Skeletal muscle satellite cell (primary cell): ENCODE results near the gene OR52L1.
"Not testable (repeated sequence)": the region's sequence is repeated elsewhere in the genome, so short reads cannot be mapped to it uniquely, and the experiment has no call there.

Experiments used
- H3K27me3 ChIP-seq: 2 replicates; pipeline ENCODE4 v1.7.0; 2013; ENCODE audit warnings: low read length; ENCODE audit not compliant: control insufficient read depth, insufficient read depth
- H3K36me3 ChIP-seq: 2 replicates; pipeline ENCODE4 v1.7.0; 2013; ENCODE audit warnings: mild to moderate bottlenecking, control low read depth, low read length; ENCODE audit not compliant: insufficient read depth
- H3K4me1 ChIP-seq: 2 replicates; pipeline ENCODE4 v1.7.0; 2013; ENCODE audit warnings: low read length; ENCODE audit not compliant: control insufficient read depth, insufficient read depth
- H3K4me2 ChIP-seq: 2 replicates; pipeline ENCODE4 v1.7.0; 2013; ENCODE audit warnings: mild to moderate bottlenecking, low read length
- H3K4me3 ChIP-seq: 2 replicates; pipeline ENCODE4 v1.7.0; 2013; ENCODE audit warnings: low read length
- H3K9ac ChIP-seq: 2 replicates; pipeline ENCODE4 v1.7.0; 2013; ENCODE audit warnings: mild to moderate bottlenecking, low read depth, low read length, moderate library complexity
- H3K9me3 ChIP-seq: replicated peaks from 2 replicates; pipeline ENCODE4 v1.7.0; 2013; ENCODE audit warnings: mild to moderate bottlenecking, control low read depth, low read length

The OR52L1 gene

DNA sequence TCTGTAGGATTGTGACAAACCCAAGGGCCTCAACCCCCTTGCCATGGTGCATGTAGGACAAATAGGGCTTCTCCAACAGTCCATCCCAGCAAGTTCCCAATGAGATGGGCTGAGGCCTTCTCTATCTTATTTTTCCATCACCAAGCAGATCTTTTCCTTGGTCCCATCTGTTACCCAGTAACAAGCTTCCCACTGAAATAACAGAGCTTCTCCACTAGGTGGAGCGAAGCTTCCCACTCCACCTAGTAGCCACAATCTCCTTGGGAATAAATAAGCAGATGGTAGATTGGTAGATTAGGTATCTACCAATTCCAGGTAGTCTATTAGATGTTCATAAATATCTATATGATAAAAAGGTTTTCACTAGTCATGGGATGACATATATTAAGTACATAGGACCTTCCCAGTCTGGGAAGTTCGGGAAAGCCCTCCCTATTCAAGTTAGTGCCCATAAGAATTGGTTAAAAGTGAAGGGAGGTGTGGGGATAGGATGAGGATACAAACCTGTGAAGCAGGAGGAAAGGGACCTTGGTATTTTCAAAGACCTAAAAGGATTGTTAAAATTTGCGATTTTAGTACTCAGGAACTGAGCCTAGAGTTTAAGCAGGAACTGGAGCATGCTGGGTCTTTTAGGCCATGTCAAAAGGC lies 5.9 kb upstream of the OR52L1 start:
- Histone ChIP-seq H3K27me3 (no peaks in the 10 kb centered on the region), H3K4me2 (no peak overlapping the region), H3K9me3 (no peaks in the 10 kb centered on the region), H3K9ac (no peak overlapping the region), H3K4me3 (no peak overlapping the region), H3K4me1 (no peaks in the 10 kb centered on the region), H3K36me3 (no peaks in the 10 kb centered on the region)

DNA sequence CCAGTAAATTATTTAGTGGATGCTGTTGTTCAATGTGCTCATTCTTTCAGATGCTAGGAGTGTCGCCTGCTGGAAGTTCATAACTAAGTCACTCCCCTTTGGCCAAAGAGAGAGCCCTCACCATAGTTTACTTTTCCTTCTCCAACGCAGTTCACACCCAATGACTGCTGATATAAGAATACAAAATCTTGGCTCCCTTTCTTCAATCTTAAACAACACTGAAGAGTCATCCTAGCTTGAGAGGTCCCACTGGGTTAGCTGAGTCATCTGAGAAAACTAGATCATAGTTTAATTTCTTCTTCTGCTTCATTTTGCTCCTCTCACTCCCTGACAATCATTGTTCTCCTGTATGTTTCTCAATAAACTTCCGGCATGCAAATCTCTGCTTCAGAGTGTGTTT lies 5.4 kb upstream of the OR52L1 start:
- no peaks in the 10 kb centered on the region for H3K36me3 ChIP-seq
- H3K9ac ChIP-seq: no peak overlapping the region
- H3K27me3 ChIP-seq: no peaks in the 10 kb centered on the region
- H3K4me1 ChIP-seq: no peaks in the 10 kb centered on the region
- H3K4me3 ChIP-seq: no peak overlapping the region
- H3K4me2 ChIP-seq: no peak overlapping the region
- no peaks in the 10 kb centered on the region for H3K9me3 ChIP-seq

DNA sequence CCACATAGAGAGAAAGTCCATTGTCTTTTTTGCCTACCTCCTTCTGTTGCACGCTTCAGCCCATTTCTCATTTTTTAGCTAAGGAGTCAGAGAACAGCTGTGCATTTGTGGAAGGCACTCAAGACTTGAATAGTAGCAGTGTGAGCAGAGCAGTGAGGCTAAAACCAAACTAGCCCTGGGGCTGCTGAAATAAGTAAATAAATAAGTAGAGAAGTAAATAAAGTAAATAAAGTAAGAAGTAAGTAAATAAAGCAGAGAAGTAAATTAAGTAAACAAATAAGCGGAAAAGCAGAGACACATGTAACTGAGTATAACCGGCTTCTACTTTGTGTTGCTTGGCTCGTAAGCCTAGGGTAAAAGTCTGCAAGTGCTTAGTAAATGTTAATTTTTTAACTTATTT lies 2.4 kb upstream of the OR52L1 start:
- H3K27me3 ChIP-seq: no peaks in the 10 kb centered on the region
- H3K4me2 ChIP-seq: no peak overlapping the region
- H3K4me3 ChIP-seq: no peak overlapping the region
- no peaks in the 10 kb centered on the region for H3K9me3 ChIP-seq
- H3K36me3 ChIP-seq: no peaks in the 10 kb centered on the region
- H3K9ac ChIP-seq: no peak overlapping the region
- no peaks in the 10 kb centered on the region for H3K4me1 ChIP-seq

DNA sequence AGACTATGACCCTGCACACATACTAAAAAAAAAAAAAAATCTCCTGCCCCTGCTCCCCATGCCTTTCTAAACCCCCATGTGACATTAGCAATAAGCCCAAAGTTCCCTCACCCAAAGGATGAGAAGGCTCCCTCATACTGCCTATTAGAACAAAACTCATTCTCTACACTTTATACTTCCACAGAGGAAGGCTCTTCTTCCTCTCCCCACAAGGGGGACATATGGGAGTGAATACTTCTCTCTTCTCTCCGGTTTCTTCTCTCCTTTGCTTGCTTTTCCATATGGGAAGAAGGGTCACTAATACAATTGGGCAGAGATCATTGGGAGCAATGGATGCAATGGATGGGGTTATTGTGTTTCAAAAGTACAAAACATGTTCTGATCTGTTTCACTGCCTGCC lies 3.3 kb downstream of the OR52L1 start:
- Histone ChIP-seq H3K27me3 (no peaks in the 10 kb centered on the region), H3K4me1 (no peaks in the 10 kb centered on the region), H3K9ac (no peak overlapping the region), H3K4me3 (no peak overlapping the region), H3K36me3 (no peaks in the 10 kb centered on the region), H3K9me3 (no peaks in the 10 kb centered on the region), H3K4me2 (no peak overlapping the region)

DNA sequence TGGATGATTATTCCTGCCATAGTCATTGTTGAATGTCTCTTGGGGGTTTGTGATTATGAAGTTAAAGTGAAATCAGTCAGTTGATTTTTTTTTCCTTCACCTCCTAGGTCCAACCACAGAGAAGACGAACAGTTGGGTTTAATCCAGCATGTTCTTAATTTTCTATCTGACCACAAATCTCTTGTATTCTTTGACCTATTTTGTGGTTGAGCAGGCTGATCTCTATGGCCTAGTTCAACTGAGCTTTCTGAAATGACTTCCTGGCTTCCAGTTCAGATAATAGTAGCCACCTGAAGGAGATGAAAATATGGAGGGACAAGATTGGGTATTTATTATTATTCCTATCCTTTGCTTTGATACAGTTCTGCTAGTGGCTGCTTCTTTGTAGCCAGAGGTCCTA lies 13.3 kb downstream of the OR52L1 start:
- H3K27me3 ChIP-seq: no peaks in the 10 kb centered on the region
- no peak overlapping the region for H3K9ac ChIP-seq
- H3K4me3 ChIP-seq: no peak overlapping the region
- H3K36me3 ChIP-seq: no peaks in the 10 kb centered on the region
- H3K4me2 ChIP-seq: no peak overlapping the region
- no peaks in the 10 kb centered on the region for H3K4me1 ChIP-seq
- no peaks in the 10 kb centered on the region for H3K9me3 ChIP-seq

DNA sequence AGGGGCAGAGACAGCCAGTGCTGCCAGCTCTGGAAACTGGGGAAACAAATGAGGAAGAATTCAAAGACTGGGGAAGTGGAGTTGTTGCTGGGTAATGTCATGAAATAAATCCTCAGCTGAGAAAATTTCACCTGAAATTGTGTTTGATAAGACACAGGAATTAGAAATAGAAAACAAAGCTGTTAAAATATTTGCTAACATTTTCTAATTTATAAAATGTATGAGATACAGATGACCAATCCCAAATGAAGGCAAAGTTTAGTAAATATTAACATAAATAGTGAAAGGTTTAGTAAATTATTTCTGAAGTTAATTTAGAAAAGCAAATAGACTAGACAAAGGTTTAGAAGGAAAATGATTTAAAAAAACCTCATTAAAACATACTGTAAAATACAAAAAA lies 18.4 kb downstream of the OR52L1 start, which contains the start of gene OR56A5:
OR56A5 (minus strand) TSS at position 101 of the 400 bp plus-strand sequence; CDS start at position 101, 0 bp downstream.
- Histone ChIP-seq H3K36me3 (no peaks in the 10 kb centered on the region), H3K9ac (no peak within 1 kb of the TSS), H3K27me3 (no peaks in the 10 kb centered on the region), H3K4me1 (no peaks in the 10 kb centered on the region), H3K9me3 (no peaks in the 10 kb centered on the region), H3K4me2 (no peak within 1 kb of the TSS), H3K4me3 (no peak within 1 kb of the TSS)

DNA sequence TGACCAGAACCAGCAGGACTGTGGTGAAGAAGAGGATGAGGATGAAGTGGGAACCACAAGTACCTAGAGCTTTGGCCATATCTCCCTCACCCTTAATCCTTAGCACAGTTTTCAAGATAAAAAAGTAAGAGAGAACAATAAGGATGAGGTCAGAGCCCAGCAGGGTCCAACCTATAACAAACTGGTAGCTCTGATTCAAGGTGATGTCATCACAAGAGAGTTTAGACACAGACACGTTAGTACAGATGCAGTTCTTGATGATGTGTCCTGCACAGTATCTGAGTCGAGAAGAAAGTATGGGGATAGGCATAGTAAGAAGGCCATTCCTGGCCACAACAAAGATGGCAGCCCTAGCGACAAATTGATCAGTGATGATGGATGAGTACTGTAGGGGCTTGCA lies 19.1 kb downstream of the OR52L1 start:
- no peak overlapping the region for H3K4me3 ChIP-seq
- no peaks in the 10 kb centered on the region for H3K9me3 ChIP-seq
- no peaks in the 10 kb centered on the region for H3K36me3 ChIP-seq
- no peaks in the 10 kb centered on the region for H3K27me3 ChIP-seq
- no peaks in the 10 kb centered on the region for H3K4me1 ChIP-seq
- H3K4me2 ChIP-seq: no peak overlapping the region
- no peak overlapping the region for H3K9ac ChIP-seq

DNA sequence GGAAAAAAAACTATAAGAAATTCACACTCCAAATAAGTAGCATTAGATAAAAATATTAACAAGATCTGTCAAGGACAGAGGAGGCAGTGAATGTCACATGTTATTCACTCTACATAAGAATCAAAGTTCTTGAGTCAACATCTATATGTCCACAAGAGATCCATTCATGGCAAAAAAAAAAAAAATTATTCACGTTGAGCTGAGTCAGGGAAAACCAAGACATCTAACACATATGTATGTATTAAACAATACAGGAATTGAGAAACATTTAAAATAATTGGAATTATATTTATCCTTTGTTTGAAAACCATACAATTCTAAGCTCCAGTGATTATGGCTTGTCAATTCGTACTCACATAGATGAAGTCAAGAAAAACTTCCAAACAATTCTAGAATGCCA lies 19.8 kb downstream of the OR52L1 start:
- H3K4me1 ChIP-seq: no peaks in the 10 kb centered on the region
- H3K4me2 ChIP-seq: no peak overlapping the region
- H3K9me3 ChIP-seq: no peaks in the 10 kb centered on the region

DNA sequence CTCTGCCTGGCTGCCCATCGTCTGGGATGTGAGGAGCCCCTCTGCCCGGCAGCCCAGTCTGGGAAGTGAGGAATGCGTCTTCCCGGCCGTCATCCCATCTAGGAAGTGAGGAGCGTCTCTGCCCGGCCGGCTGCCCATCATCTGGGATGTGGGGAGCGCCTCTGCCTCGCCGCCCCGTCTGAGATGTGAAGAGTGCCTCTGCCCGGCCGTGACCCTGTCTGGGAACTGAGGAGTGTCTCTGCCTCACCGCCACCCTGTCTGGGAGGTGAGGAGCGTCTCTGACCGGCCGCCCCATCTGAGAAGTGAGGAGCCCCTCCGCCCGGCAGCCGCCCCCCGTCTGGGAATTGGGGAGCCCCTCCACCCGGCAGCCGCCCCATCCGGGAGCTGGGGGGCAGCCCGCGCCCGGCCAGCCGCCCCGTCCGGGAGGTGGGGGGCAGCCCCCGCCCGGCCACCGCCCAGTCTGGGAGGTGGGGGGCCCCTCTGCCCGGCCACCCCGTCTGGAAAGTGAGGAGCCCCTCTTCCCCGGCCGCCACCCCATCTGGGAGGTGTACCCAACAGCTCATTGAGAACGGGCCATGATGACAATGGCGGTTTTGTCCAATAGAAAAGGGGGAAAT lies 26.0 kb downstream of the OR52L1 start:
- H3K4me2 ChIP-seq, H3K9ac ChIP-seq: not testable (repeated sequence)

More for the DNA sequence above, 19.8 kb downstream of the OR52L1 start:
- H3K27me3 ChIP-seq: no peaks in the 10 kb centered on the region
- H3K36me3 ChIP-seq: no peaks in the 10 kb centered on the region
- H3K4me3 ChIP-seq: no peak overlapping the region
- no peak overlapping the region for H3K9ac ChIP-seq

DNA sequence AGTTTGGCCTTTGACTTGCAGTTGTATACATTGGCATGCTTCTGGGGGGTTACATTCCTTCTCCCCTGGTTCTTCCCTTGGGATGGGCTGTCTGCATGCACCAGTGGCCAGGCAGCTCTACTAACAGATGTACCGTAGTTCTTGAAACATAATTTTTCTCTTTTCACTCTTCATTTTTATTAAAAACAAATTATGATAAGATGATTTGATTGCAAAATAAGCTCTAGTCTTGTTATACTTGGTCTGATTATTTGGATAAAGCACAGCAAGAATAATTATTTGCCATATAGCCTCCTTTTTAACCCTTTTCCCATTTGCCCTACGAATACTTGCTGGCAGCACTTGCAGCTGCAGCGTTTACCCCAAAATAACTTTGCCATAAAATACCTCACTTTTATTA lies 31.2 kb downstream of the OR52L1 start:
- Histone ChIP-seq H3K4me1 (no peaks in the 10 kb centered on the region), H3K4me2 (no peak overlapping the region), H3K9ac (no peak overlapping the region), H3K4me3 (no peak overlapping the region), H3K27me3 (no peaks in the 10 kb centered on the region), H3K36me3 (no peaks in the 10 kb centered on the region), H3K9me3 (no peaks in the 10 kb centered on the region)

More for the DNA sequence above, 26.0 kb downstream of the OR52L1 start:
- not testable (repeated sequence) for H3K9me3 ChIP-seq, H3K4me1 ChIP-seq, H3K27me3 ChIP-seq, H3K36me3 ChIP-seq, H3K4me3 ChIP-seq

DNA sequence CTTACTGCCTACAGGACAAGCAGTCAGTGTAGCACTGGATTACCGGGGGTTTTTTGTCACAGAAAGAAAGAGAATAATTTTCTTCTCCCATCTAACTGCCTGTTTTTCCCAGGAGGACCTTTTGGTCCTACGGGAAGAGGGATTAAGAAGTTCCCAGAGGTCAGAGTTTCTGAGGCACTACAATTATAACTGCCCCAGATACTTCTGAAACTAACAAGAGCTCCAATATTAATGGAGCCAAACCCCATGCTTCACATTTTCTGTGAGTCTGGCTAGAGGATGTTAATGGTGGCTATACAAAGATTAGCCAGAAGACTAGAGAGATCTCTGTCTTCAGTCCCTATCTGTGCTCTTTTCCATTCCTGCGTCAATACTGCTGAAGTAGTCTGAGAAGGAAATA lies 44.8 kb downstream of the OR52L1 start, which contains the start of gene OR56A3:
OR56A3 (plus strand) TSS at position 301 of the 400 bp plus-strand sequence. CDS start 5,096 bp downstream, outside the sequence.
- Histone ChIP-seq H3K4me1 (no peaks in the 10 kb centered on the region), H3K9me3 (no peaks in the 10 kb centered on the region), H3K27me3 (no peaks in the 10 kb centered on the region), H3K4me3 (no peak within 1 kb of the TSS), H3K4me2 (no peak within 1 kb of the TSS), H3K36me3 (no peaks in the 10 kb centered on the region), H3K9ac (no peak within 1 kb of the TSS)

DNA sequence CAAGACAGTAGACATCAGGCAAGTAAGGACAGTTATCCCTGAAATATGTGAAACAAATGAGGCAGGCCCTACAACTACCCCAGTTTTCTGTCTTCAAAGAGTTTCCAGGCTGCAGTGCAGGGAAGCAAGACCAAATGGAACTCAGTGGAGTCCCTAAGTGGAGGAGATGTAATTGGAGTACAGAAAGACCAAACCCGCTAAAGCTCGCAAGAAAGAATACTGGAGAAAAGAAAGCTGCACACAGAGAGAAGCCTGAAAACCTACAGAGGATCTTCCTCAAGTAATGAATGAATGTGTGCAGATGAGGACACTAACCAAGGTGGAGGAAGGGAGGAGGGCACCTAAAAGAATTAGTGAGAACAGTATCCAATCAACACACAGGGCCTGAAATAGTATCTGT lies 46.0 kb downstream of the OR52L1 start:
- Histone ChIP-seq H3K36me3 (no peaks in the 10 kb centered on the region), H3K4me3 (no peak overlapping the region), H3K9me3 (no peaks in the 10 kb centered on the region), H3K27me3 (no peaks in the 10 kb centered on the region), H3K4me2 (no peak overlapping the region), H3K9ac (no peak overlapping the region), H3K4me1 (no peaks in the 10 kb centered on the region)
